ENCODE data around the gene ZMPSTE24. TPM values are rescaled to one million over a fixed set of nuclear protein-coding genes. Genes with fewer than 3 reads are reported as not detected.

ZMPSTE24 gene
- total and polyA plus RNA-seq, 10 of the 15 experiments (the other 5 are each of a cell fraction or from before 2014, with no cell fraction given) = 21.5 to 84.4 (median 43.6) TPM

DNA sequence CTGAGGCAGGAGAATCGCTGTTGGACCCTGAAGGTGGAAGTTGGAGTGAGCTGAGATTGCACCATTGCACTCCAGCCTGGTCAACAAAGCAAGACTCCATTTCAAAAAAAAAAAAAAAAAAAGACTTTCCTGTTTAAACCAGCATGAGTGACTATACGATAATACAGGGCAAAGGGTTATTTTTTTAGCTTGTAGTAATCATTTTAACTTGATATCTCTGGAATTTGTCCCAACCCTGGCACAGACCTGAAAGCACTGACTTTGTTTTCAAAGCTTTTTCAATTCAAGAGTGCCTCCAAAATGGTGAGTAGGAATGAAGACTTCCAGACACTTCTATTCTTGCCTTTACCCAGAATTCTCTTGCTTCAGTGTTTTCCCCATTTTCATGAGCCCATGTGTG is 14.7 kb upstream of the ZMPSTE24 start:
- ChIA-PET POLR2A (interaction anchor here (0.6 to 3.3 kb wide), 3 partner anchors 15 to 26 kb away, joined by 4 to 16 read pairs (median 5); partner anchors contain the start of gene ZMPSTE24), CTCF (interaction anchor here (0.7 to 6.9 kb wide), 6 partner anchors 72 to 165 kb away, joined by 3 to 33 read pairs (median 5); no protein-coding TSS in a partner anchor), RAD21 (ENCODE audit: unreplicated experiment) (interaction anchor here (0.7 to 4.0 kb wide), 6 partner anchors 11 to 96 kb away, joined by 3 to 28 read pairs (median 4); partner anchors contain the start of gene ZMPSTE24), SMC1A (ENCODE audit: uncharacterized antibody, unreplicated experiment) (interaction anchor here (0.9 to 4.3 kb wide), 8 partner anchors 11 to 121 kb away, joined by 3 to 44 read pairs (median 4); no protein-coding TSS in a partner anchor)
- no peak for DNase-seq (ENCODE audit: low read depth, low spot score)
- ATAC-seq = no peak
- no peak for TF ChIP-seq KAT2A (conservative IDR thresholded peaks at IDR 0.05; ENCODE audit: control insufficient read depth, low read depth, low read length)
- TF ChIP-seq MLLT1 (IDR thresholded peaks at IDR 0.05) = no peak
- TF ChIP-seq SPI1 (IDR thresholded peaks at IDR 0.05; ENCODE audit: borderline replicate concordance, insufficient read depth, low read depth, low read length) = no peak
- TF ChIP-seq POLR2AphosphoS2 (IDR thresholded peaks at IDR 0.05; ENCODE audit: low read depth, low read length) = no peak
- no peak for TF ChIP-seq PML (IDR thresholded peaks at IDR 0.05; ENCODE audit: low read length)
- TF ChIP-seq E2F4 (IDR thresholded peaks at IDR 0.05; ENCODE audit: low read depth, low read length) = no peak
- TF ChIP-seq TBL1XR1 (IDR thresholded peaks at IDR 0.05; ENCODE audit: low read depth, low read length) = no peak
- no peak for TF ChIP-seq SMC3 (IDR thresholded peaks at IDR 0.05; ENCODE audit: borderline replicate concordance, low read length)
- TF ChIP-seq RUNX3 (IDR thresholded peaks at IDR 0.05; ENCODE audit: low read length) = no peak
- TF ChIP-seq TCF3 (IDR thresholded peaks at IDR 0.05; ENCODE audit: borderline replicate concordance, insufficient read depth, low read depth, low read length) = no peak
- TF ChIP-seq IKZF1 (conservative IDR thresholded peaks at IDR 0.05) = no peak
- no peaks in the 10 kb centered on the region for H3K27me3 ChIP-seq (replicated peaks in 1 of 2; ENCODE audit: control insufficient read depth in 2 of 2, insufficient read depth in 2 of 2, low read length in 1 of 2)
- H4K20me1 ChIP-seq (ENCODE audit: control insufficient read depth, insufficient read depth) = no peaks in the 10 kb centered on the region
- peaks cover 13% of the 10 kb centered on the region for H3K4me1 ChIP-seq (ENCODE audit: control insufficient read depth, insufficient read depth, low read length)
- intact Hi-C loops (cut with micrococcal nuclease; ENCODE audit: unreplicated experiment) = no loop called here
- H3K9me3 ChIP-seq (replicated peaks; ENCODE audit: control insufficient read depth, insufficient read depth, low read length) = no peaks in the 10 kb centered on the region
- BruUV-seq (replicated peaks) = no TSS peak
- no peaks in the 10 kb centered on the region for H3K79me2 ChIP-seq (ENCODE audit: control insufficient read depth, insufficient read depth, low read length)
- no peak overlapping the region for H3K4me2 ChIP-seq (ENCODE audit: control insufficient read depth, insufficient read depth)
- H3K36me3 ChIP-seq (ENCODE audit: control insufficient read depth in 2 of 2, insufficient read depth in 2 of 2, low read length in 1 of 2) = peaks cover 0 to 10% of the 10 kb centered on the region in 2 experiments; a peak in 3 of 4 replicates
- no peak overlapping the region for H3K4me3 ChIP-seq
- no peak overlapping the region for H2AFZ ChIP-seq (ENCODE audit: control insufficient read depth, low read depth, low read length)
- H3K27ac ChIP-seq (ENCODE audit: control insufficient read depth, insufficient read depth) = no peak overlapping the region
- H3K9ac ChIP-seq (ENCODE audit: control insufficient read depth, insufficient read depth, low read length) = no peak overlapping the region
- WGBS (ENCODE audit: insufficient coverage, insufficient replicate concordance, low lambda C conversion rate, missing lambda C conversion rate) = 97% methylated on average over 2 of the region's 2 CpGs
- in situ Hi-C loops (cut with MboI) = no loop called here
- no peak for FAIRE-seq
